Activated naive CD8-positive, alpha-beta T cell (primary cell): ENCODE measurements around the gene ZFP69B.

Experiments
- H3K27ac Mint-ChIP-seq: one replicate; pipeline ENCODE4 v1.8.0; 2021; ENCODE audit warnings: mixed read lengths
- H3K27me3 Mint-ChIP-seq: one replicate; pipeline ENCODE4 v1.8.0; 2021; ENCODE audit warnings: mixed read lengths
- H3K36me3 Mint-ChIP-seq: one replicate; pipeline ENCODE4 v1.8.0; 2021; ENCODE audit warnings: mixed read lengths
- H3K4me1 Mint-ChIP-seq: one replicate; pipeline ENCODE4 v1.8.0; 2021; ENCODE audit warnings: low read depth, mixed read lengths
- H3K4me3 Mint-ChIP-seq: one replicate; pipeline ENCODE4 v1.8.0; 2021; ENCODE audit warnings: mild to moderate bottlenecking, mixed read lengths
- H3K9me3 Mint-ChIP-seq: one replicate; pipeline ENCODE4 v1.8.0; 2021; ENCODE audit warnings: low read depth, mixed read lengths

The ZFP69B gene

DNA sequence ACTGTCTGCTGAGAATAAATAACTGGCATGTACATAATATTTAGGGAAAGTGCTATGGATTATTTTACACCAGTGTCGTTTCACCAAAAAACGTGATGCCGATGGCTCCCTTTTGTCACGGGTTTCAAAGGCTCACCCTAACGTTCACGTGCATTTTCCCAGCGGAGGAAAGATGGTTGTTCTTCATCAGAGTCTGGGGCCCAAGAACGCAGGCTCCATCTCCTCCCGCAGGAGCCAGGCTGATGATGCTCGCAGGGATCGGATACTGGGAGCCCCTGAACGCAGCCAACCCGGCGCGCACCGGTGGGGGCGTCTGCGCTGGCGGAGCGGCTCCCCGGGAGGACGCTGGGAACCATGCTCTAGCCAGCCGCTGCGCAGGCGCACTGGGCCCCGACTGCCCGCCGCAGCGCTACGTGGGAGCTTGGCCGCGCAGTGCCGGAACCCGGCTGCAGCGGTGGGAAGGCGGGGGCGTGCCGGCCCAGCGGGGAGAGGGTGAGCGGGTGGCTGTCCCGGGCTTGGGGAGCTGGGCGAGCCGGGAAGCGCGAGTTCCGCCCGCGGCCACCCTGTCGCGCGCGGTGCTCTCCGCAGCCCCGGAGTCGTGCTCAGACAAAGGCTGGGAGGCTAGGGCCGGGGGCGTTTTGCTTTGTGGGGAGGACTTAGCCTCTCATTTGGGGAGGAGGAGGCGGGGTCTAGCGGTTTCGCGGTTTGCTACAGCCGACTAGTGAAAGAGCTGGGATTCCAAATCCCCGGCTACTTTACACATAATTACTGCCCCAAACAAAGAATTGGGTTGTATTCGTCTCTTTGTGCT, at the start of gene ZFP69B:
Gene ZFP69B (plus strand): TSS at position 793 of the 811 bp plus-strand sequence. CDS start 486 bp downstream, outside the sequence.
- Mint-ChIP-seq H3K4me1 (peaks cover 32% of the 10 kb centered on the region), H3K27me3 (no peaks in the 10 kb centered on the region), H3K4me3 (peak within 1 kb of the TSS; percentile 89), H3K9me3 (peaks cover 18% of the 10 kb centered on the region), H3K36me3 (peaks cover 34% of the 10 kb centered on the region), H3K27ac (peak within 1 kb of the TSS; percentile 98)

- Mint-ChIP-seq H3K36me3 (peaks cover 7% of the 10 kb centered on the region), H3K9me3 (no peaks in the 10 kb centered on the region)
Observed at GRCh38 chr1:40401473-40402201, 48.6 kb upstream of the ZFP69B start.

DNA sequence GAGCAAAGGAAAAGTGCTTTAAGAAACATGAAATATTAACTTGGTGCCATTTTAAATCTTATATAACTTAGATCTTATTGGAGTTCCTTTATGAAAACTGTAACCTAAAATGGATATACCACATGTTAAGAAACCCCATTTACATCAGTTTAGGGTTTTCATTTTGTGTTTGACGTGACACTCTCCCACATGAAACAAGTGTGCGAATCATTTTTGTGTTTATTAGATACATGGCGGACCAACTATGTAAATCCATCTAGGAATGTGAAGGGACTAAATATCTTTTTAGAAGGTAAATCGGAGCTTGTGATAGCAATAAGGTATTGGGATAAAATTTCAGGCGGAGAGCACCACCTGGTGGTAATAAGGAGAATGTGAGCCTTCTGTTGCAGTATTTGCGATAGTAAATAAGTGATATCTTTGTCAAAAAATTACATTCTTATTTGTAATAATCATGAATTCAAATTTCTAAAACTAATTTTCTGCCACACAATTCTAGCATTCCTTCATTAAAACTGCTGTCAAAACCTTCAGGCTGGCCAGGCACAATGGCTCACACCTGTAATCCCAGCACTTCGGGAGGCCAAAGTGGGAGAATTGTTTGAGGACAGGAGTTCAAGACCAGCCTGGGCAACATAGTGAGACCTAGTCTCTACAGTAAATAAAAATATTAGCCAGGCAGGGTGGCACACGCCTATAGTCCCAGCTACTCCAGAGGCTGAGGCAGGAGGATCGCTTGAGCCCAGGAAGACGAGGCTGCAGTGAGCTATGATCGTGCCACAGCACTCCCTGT, 45.4 kb upstream of the ZFP69B start:
- Mint-ChIP-seq H3K27ac (peak overlapping the region; percentile 97), H3K4me3 (peak overlapping the region; percentile 71), H3K36me3 (peaks cover 9% of the 10 kb centered on the region), H3K27me3 (no peaks in the 10 kb centered on the region), H3K4me1 (peaks cover 75% of the 10 kb centered on the region), H3K9me3 (no peaks in the 10 kb centered on the region)

More at GRCh38 chr1:40401473-40402201, 48.6 kb upstream of the ZFP69B start:
- peak overlapping the region; percentile 97 for H3K27ac Mint-ChIP-seq
- H3K4me1 Mint-ChIP-seq = peaks cover 89% of the 10 kb centered on the region
- H3K27me3 Mint-ChIP-seq = no peaks in the 10 kb centered on the region
- peak overlapping the region; percentile 51 for H3K4me3 Mint-ChIP-seq

DNA sequence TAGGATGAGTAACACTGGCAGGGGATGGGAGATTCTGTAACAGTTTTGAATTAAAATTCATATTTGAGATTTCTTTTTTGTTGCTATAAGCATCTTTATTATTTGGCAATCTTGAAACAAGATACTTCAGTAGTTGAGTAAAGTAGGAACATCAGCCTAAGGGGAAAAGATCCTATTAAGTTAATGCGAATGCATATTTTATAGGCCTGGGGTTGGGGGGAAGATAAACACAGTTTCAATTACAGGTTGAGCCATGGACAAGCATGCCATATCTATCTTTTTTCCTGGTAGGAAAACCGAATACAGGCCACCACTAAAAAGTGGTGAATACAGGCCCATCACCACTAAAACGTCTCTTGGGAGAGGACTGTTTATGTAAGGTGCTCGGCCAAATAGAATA, 44.5 kb upstream of the ZFP69B start:
- Mint-ChIP-seq H3K4me1 (peaks cover 69% of the 10 kb centered on the region), H3K9me3 (no peaks in the 10 kb centered on the region), H3K36me3 (peaks cover 5% of the 10 kb centered on the region), H3K4me3 (no peak overlapping the region), H3K27ac (peak overlapping the region; percentile 97), H3K27me3 (no peaks in the 10 kb centered on the region)

DNA sequence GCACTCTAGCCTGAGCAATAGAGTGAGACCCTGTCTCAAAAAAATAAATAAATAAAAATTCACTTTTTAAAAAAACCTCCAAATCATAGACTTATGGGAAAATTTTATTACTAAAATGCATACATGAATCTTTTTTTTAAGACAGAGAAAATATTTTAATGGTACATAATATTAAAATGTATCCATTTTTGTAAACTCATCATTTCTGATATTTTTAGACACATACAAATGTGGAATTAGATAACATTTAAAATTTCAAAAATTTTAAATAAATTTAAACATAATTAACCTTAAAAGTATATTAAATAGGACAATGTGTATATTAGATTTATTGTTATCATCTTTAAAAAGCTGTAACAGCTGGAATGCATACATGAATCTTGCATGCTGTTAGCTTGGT, 42.8 kb upstream of the ZFP69B start:
- H3K4me1 Mint-ChIP-seq = peaks cover 64% of the 10 kb centered on the region
- peaks cover 9% of the 10 kb centered on the region for H3K36me3 Mint-ChIP-seq

GRCh38 chr1:40409467-40409866, 40.8 kb upstream of the ZFP69B start:
- Mint-ChIP-seq H3K4me3 (no peak overlapping the region), H3K36me3 (peaks cover 14% of the 10 kb centered on the region), H3K27ac (peak overlapping the region; percentile 68), H3K27me3 (no peaks in the 10 kb centered on the region), H3K9me3 (no peaks in the 10 kb centered on the region), H3K4me1 (peaks cover 64% of the 10 kb centered on the region)

More for the DNA sequence above, 42.8 kb upstream of the ZFP69B start:
- Mint-ChIP-seq H3K4me3 (no peak overlapping the region), H3K27ac (no peak overlapping the region), H3K9me3 (no peaks in the 10 kb centered on the region), H3K27me3 (no peaks in the 10 kb centered on the region)

- no peaks in the 10 kb centered on the region for H3K9me3 Mint-ChIP-seq
- H3K4me3 Mint-ChIP-seq = no peak overlapping the region
- H3K4me1 Mint-ChIP-seq = peaks cover 65% of the 10 kb centered on the region
- peak overlapping the region; percentile 22 for H3K27ac Mint-ChIP-seq
- peaks cover 21% of the 10 kb centered on the region for H3K36me3 Mint-ChIP-seq
- H3K27me3 Mint-ChIP-seq = no peaks in the 10 kb centered on the region
Observed at GRCh38 chr1:40411294-40411693, 39.0 kb upstream of the ZFP69B start.

- Mint-ChIP-seq H3K4me3 (no peak overlapping the region), H3K27ac (peak overlapping the region; percentile 93), H3K9me3 (no peaks in the 10 kb centered on the region), H3K36me3 (peaks cover 21% of the 10 kb centered on the region), H3K4me1 (peaks cover 59% of the 10 kb centered on the region), H3K27me3 (no peaks in the 10 kb centered on the region)
Observed at GRCh38 chr1:40411843-40412242, 38.4 kb upstream of the ZFP69B start.

GRCh38 chr1:40413527-40414252, 36.6 kb upstream of the ZFP69B start:
- Mint-ChIP-seq H3K4me1 (peaks cover 56% of the 10 kb centered on the region), H3K36me3 (peaks cover 33% of the 10 kb centered on the region), H3K27ac (peak overlapping the region; percentile 93), H3K9me3 (no peaks in the 10 kb centered on the region), H3K4me3 (peak overlapping the region; percentile 41), H3K27me3 (no peaks in the 10 kb centered on the region)

DNA sequence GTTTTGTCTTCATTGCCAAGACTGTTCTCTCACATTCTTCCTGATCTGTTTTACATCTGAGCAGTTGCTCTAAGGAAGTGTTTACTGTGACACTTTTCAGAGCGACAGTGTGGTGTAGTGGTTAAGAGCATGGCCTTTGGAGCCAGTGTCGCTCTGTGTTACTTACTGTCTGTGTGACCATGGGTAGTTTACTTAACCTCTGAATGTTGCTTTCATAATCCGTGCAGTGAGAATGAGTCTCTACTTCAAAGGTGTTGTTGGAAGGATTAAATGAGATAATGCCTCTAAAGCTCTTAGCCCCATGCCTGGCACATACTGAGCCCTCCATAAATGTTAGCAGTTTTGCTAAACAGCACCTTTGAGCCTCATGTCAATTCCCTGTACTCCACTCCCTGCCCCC, 35.9 kb upstream of the ZFP69B start:
- Mint-ChIP-seq H3K27me3 (no peaks in the 10 kb centered on the region), H3K36me3 (peaks cover 35% of the 10 kb centered on the region), H3K27ac (peak overlapping the region; percentile 93), H3K4me1 (peaks cover 54% of the 10 kb centered on the region), H3K4me3 (peak overlapping the region; percentile 41), H3K9me3 (no peaks in the 10 kb centered on the region)

- no peaks in the 10 kb centered on the region for H3K27me3 Mint-ChIP-seq
- no peak overlapping the region for H3K4me3 Mint-ChIP-seq
- no peaks in the 10 kb centered on the region for H3K9me3 Mint-ChIP-seq
- H3K4me1 Mint-ChIP-seq = peaks cover 58% of the 10 kb centered on the region
- peaks cover 43% of the 10 kb centered on the region for H3K36me3 Mint-ChIP-seq
- H3K27ac Mint-ChIP-seq = peak overlapping the region; percentile 34
Observed at GRCh38 chr1:40416709-40417108, 33.6 kb upstream of the ZFP69B start.

DNA sequence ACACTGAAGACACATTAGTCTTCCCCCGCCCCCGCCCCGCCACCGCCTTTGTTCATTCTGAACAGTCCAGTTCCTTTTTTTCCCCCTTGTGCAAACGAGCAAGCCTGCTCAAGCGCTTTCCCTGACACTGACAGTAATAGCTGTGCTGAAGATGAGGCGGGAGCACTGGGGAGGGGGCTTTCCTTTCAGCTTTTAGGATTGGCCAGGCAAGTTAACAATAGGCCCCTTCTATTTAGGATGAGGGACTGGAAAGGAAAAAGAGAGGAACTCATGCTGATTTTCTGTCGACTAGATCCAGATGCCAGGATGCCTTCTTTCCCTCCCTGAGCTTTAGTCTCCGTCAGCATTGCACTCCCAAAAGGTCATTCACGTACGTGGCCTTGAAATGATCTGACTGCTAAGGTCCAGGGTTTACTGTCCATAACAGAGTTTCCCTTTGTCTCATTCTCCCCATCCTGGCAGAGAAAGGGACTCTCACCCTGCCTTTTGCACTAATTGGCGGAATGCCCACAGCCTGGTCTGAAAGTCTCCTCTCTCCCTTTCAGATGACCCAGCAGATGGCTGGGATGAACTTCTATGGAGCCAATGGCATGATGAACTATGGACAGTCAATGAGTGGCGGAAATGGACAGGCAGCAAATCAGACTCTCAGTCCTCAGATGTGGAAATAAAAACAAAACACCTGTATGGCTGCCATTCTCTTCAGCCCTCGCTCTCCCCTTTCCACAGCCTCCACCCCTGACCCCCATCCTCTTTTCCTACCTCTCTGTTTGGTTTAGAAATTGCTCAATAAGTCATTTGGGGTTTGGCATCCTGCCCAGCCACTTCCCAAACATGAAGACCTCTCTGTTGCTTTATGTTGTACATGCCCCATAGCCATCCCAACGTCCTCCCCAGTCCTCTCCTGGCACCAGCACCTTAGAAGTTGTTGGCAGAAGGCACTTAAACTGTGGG, 28.6 kb upstream of the ZFP69B start:
- H3K4me3 Mint-ChIP-seq = no peak overlapping the region
- peaks cover 23% of the 10 kb centered on the region for H3K4me1 Mint-ChIP-seq
- H3K27ac Mint-ChIP-seq = peak overlapping the region; percentile 37
- no peaks in the 10 kb centered on the region for H3K9me3 Mint-ChIP-seq
- H3K36me3 Mint-ChIP-seq = peaks cover 35% of the 10 kb centered on the region
- H3K27me3 Mint-ChIP-seq = no peaks in the 10 kb centered on the region

GRCh38 chr1:40422630-40423263, 27.5 kb upstream of the ZFP69B start:
- peak overlapping the region; percentile 73 for H3K27ac Mint-ChIP-seq

More at GRCh38 chr1:40422630-40423263, 27.5 kb upstream of the ZFP69B start:
- no peaks in the 10 kb centered on the region for H3K9me3 Mint-ChIP-seq
- H3K4me1 Mint-ChIP-seq = peaks cover 18% of the 10 kb centered on the region
- no peak overlapping the region for H3K4me3 Mint-ChIP-seq
- no peaks in the 10 kb centered on the region for H3K27me3 Mint-ChIP-seq
- H3K36me3 Mint-ChIP-seq = peaks cover 28% of the 10 kb centered on the region
